MM.1S (cell line): ENCODE results near the gene RAI2.

Source experiments
- DNase-seq: peaks from one replicate; pipeline ENCODE4 v3.0.0-alpha.2; 2015
- H2AFZ ChIP-seq: fragments of 300-600 bp; sonication (generic); 2 replicates; pipeline ENCODE4 v1.6.0; 2016; ENCODE audit warnings: antibody characterized with exemption, low read length
- H3F3A ChIP-seq: fragments of 300-600 bp; sonication (generic); 2 replicates; pipeline ENCODE4 v1.6.1; 2016; ENCODE audit warnings: mild to moderate bottlenecking, antibody characterized with exemption, low read length, moderate library complexity, mixed read lengths; ENCODE audit not compliant: insufficient read depth
- H3K27ac ChIP-seq: fragments of 300-600 bp; sonication (generic); 2 replicates; pipeline ENCODE4 v1.5.1; 2016; ENCODE audit warnings: mild to moderate bottlenecking, low read length
- H3K27me3 ChIP-seq: fragments of 300-600 bp; sonication (generic); replicated peaks from 2 replicates; pipeline ENCODE4 v1.6.0; 2016; ENCODE audit warnings: low read length; ENCODE audit not compliant: insufficient read depth
- H3K36me3 ChIP-seq: fragments of 300-600 bp; sonication (generic); replicated peaks from 2 replicates; pipeline ENCODE4 v1.6.1; 2016; ENCODE audit warnings: mild to moderate bottlenecking, low read length, mixed read lengths; ENCODE audit not compliant: insufficient read depth
- H3K4me1 ChIP-seq: fragments of 300-600 bp; sonication (generic); 2 replicates; pipeline ENCODE4 v1.6.1; 2016; ENCODE audit warnings: low read length, mixed read lengths
- H3K4me2 ChIP-seq: fragments of 300-600 bp; sonication (generic); 2 replicates; pipeline ENCODE4 v1.6.0; 2016; ENCODE audit warnings: low read depth, low read length
- H3K4me3 ChIP-seq: fragments of 300-600 bp; sonication (generic); 2 replicates; pipeline ENCODE4 v1.5.1; 2016; ENCODE audit warnings: low read length, mixed read lengths
- H3K79me2 ChIP-seq: fragments of 300-600 bp; sonication (generic); 2 replicates; pipeline ENCODE4 v1.6.1; 2016; ENCODE audit warnings: mixed run types, low read length, mixed read lengths
- H3K9ac ChIP-seq: fragments of 300-600 bp; sonication (generic); 2 replicates; pipeline ENCODE4 v1.6.1; 2016; ENCODE audit warnings: low read length, mixed read lengths
- H3K9me2 ChIP-seq: fragments of 300-600 bp; sonication (generic); replicated peaks from 2 replicates; pipeline ENCODE4 v1.6.1; 2016; ENCODE audit warnings: mild to moderate bottlenecking, low read length, mixed read lengths; ENCODE audit not compliant: insufficient read depth
- H3K9me3 ChIP-seq: fragments of 300-600 bp; sonication (generic); replicated peaks from 2 replicates; pipeline ENCODE4 v1.6.1; 2016; ENCODE audit warnings: mild to moderate bottlenecking, low read length, mixed read lengths; ENCODE audit not compliant: insufficient read depth
- H4K20me1 ChIP-seq: fragments of 300-600 bp; sonication (generic); 2 replicates; pipeline ENCODE4 v1.6.1; 2016; ENCODE audit warnings: mild to moderate bottlenecking, low read length, moderate library complexity, mixed read lengths; ENCODE audit not compliant: insufficient read depth
- EZH2 ChIP-seq: fragments of 300-600 bp; sonication (generic); optimal IDR thresholded peaks from 2 replicates; pipeline ENCODE3; 2017; ENCODE audit warnings: low read depth, mild to moderate bottlenecking, antibody characterized with exemption, low read length, mixed read lengths
- EZH2phosphoT487 ChIP-seq: fragments of 300-600 bp; sonication (generic); IDR thresholded peaks from 2 replicates; pipeline ENCODE4 v1.6.1; 2018; ENCODE audit warnings: antibody characterized with exemption, low read length
- TF ChIP-seq, protein P1 (sequence below): fragments of 300-600 bp; sonication (generic); IDR thresholded peaks from 2 replicates; pipeline ENCODE4 v1.5.1; 2016; ENCODE audit warnings: antibody characterized with exemption, low read length, mixed read lengths

Gene RAI2

DNA sequence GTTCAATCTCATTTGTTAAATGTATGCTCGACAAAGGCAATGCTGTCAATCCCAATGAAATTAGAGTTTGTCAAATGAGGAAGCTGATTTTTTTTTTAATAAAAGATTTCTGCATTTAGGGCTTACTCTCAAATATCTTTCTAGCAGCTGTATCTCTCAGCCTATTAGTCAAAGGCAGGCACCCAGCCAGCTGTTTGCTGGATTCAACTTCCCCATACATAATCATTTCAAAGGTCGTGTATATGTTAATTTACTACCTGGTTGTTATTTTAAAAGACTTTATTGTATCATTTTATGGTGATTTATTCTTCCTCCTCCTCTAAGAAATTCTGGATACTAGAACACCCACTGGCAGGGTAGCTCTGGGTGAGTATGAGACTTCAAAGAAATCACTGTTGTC is 27.1 kb downstream of the RAI2 start:
- Histone ChIP-seq H4K20me1 (no peaks in the 10 kb centered on the region), H3K4me3 (no peak overlapping the region), H3F3A (no peaks in the 10 kb centered on the region), H3K27me3 (no peaks in the 10 kb centered on the region), H2AFZ (no peak overlapping the region), H3K4me1 (no peaks in the 10 kb centered on the region), H3K36me3 (no peaks in the 10 kb centered on the region), H3K4me2 (no peak overlapping the region), H3K9ac (no peak overlapping the region), H3K79me2 (no peaks in the 10 kb centered on the region), H3K9me3 (no peaks in the 10 kb centered on the region), H3K9me2 (no peaks in the 10 kb centered on the region), H3K27ac (no peak overlapping the region)
- TF ChIP-seq EZH2phosphoT487 (no peak), EZH2 (no peak)
- TF ChIP-seq, protein P1, sequence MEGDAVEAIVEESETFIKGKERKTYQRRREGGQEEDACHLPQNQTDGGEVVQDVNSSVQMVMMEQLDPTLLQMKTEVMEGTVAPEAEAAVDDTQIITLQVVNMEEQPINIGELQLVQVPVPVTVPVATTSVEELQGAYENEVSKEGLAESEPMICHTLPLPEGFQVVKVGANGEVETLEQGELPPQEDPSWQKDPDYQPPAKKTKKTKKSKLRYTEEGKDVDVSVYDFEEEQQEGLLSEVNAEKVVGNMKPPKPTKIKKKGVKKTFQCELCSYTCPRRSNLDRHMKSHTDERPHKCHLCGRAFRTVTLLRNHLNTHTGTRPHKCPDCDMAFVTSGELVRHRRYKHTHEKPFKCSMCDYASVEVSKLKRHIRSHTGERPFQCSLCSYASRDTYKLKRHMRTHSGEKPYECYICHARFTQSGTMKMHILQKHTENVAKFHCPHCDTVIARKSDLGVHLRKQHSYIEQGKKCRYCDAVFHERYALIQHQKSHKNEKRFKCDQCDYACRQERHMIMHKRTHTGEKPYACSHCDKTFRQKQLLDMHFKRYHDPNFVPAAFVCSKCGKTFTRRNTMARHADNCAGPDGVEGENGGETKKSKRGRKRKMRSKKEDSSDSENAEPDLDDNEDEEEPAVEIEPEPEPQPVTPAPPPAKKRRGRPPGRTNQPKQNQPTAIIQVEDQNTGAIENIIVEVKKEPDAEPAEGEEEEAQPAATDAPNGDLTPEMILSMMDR, result no peak
- DNase-seq, result no peak

DNA sequence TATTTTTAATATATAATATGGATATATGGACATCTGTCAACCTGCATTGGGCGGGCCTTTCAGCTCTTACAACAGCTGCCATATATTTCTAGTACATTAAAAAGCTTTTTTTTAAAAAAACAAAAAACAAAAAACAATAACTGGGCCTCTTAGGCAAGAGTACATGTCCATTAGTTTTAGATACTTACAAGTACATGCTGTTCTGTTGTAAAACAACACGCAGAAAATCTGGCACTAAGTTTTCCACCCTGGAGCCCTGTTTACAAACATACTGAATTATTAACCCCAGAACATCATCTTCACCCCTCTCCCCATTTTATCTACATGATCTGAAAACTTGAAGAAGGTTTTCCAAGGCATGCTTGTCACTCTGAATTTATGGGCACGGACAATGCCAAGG is 29.8 kb downstream of the RAI2 start:
- Histone ChIP-seq H3K4me2 (no peak overlapping the region), H3K27ac (no peak overlapping the region), H3K4me1 (no peaks in the 10 kb centered on the region), H3K79me2 (no peaks in the 10 kb centered on the region), H3K9ac (no peak overlapping the region), H3K4me3 (no peak overlapping the region), H2AFZ (no peak overlapping the region), H3K9me2 (no peaks in the 10 kb centered on the region), H4K20me1 (no peaks in the 10 kb centered on the region), H3K9me3 (no peaks in the 10 kb centered on the region), H3F3A (no peaks in the 10 kb centered on the region), H3K27me3 (no peaks in the 10 kb centered on the region), H3K36me3 (no peaks in the 10 kb centered on the region)
- DNase-seq, result no peak
- TF ChIP-seq, protein P1, result no peak
- TF ChIP-seq EZH2 (no peak), EZH2phosphoT487 (no peak)

DNA sequence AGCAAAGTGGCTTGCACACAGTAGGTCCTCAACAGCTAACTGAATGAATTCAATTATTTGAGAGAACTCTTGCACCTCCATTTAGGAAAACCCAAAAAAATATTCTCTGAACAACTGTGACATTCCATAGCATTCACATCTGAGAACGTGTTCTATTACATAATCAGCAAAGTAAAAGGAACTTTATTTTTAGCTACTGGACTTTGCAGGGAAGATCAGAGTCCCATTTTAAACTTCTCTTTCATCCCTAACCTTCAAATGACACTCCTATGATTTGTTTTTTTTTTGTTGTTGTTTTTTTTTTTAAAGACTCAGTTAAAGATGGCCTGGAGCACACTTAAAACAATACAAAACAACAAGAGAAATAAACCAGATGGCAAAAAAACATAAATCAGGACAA is 30.9 kb downstream of the RAI2 start:
- no peaks in the 10 kb centered on the region for H3K9me2 ChIP-seq
- no peaks in the 10 kb centered on the region for H3K36me3 ChIP-seq
- H3K27me3 ChIP-seq, result no peaks in the 10 kb centered on the region
- H3K4me1 ChIP-seq, result no peaks in the 10 kb centered on the region
- H3F3A ChIP-seq, result no peaks in the 10 kb centered on the region
- H3K9me3 ChIP-seq, result no peaks in the 10 kb centered on the region
- H3K79me2 ChIP-seq, result no peaks in the 10 kb centered on the region
- no peak for DNase-seq
- H3K4me3 ChIP-seq, result no peak overlapping the region
- H3K27ac ChIP-seq, result no peak overlapping the region
- H2AFZ ChIP-seq, result no peak overlapping the region
- no peak overlapping the region for H3K9ac ChIP-seq
- H3K4me2 ChIP-seq, result no peak overlapping the region
- TF ChIP-seq EZH2 (no peak), EZH2phosphoT487 (no peak)
- TF ChIP-seq, protein P1, result no peak
- H4K20me1 ChIP-seq, result no peaks in the 10 kb centered on the region
